PC-9 (cell line): ENCODE data around the gene DIP2C. TPM values are rescaled to one million over a fixed set of nuclear protein-coding genes. Genes with fewer than 3 reads are reported as not detected.

ENCODE experiments used
- BruUV-seq: library from RNA; stranded (reverse); fragments of 400-500 nt; replicated peaks from 2 replicates; lab custom pipeline; 2021; lab: Mats Ljungman, UMichigan
- CTCF ChIA-PET: fragments of 300-600 bp; sonication (Branson Sonifier 250); formaldehyde crosslinking; loops from one replicate; lab custom pipeline; 2022; ENCODE audit warnings: antibody characterized with exemption; lab: Charles Lee
- POLR2A ChIA-PET: fragments of 300-600 bp; sonication (Branson Sonifier 250); formaldehyde crosslinking; loops from one replicate; lab custom pipeline; 2022; ENCODE audit warnings: antibody characterized with exemption; ENCODE audit not compliant: unreplicated experiment; lab: Charles Lee
- DNase-seq, 2 experiments: peaks; one replicate each; pipeline versions ENCODE4 v3.0.0 to v3.0.0-alpha.2; 2015 to 2022; ENCODE audit warnings: mixed read lengths in 1 of 2
- H2AFZ ChIP-seq: fragments of 200-600 bp; sonication (generic); 2 replicates; pipeline ENCODE4 v1.8.1; 2017; ENCODE audit warnings: antibody characterized with exemption
- H3F3A ChIP-seq: fragments of 200-600 bp; sonication (generic); 2 replicates; pipeline ENCODE4 v1.8.1; 2017; ENCODE audit warnings: antibody characterized with exemption, mild to moderate bottlenecking, low read depth; ENCODE audit not compliant: insufficient read depth
- H3K27ac ChIP-seq: fragments of 200-600 bp; sonication (generic); 2 replicates; pipeline ENCODE4 v1.6.1; 2016; ENCODE audit warnings: mixed run types
- H3K27me3 ChIP-seq: fragments of 200-600 bp; sonication (generic); 2 replicates; pipeline ENCODE4 v1.6.1; 2016; ENCODE audit warnings: low read depth, mixed run types; ENCODE audit not compliant: insufficient read depth
- H3K36me3 ChIP-seq: fragments of 200-600 bp; sonication (generic); 2 replicates; pipeline ENCODE4 v1.6.1; 2016; ENCODE audit warnings: low read depth, mixed run types
- H3K4me1 ChIP-seq: fragments of 200-600 bp; sonication (generic); replicated peaks from 2 replicates; pipeline ENCODE4 v1.6.1; 2016; ENCODE audit warnings: mixed run types; ENCODE audit not compliant: insufficient read depth
- H3K4me2 ChIP-seq: fragments of 200-600 bp; sonication (generic); 2 replicates; pipeline ENCODE4 v1.6.1; 2017; ENCODE audit warnings: mixed run types
- H3K4me3 ChIP-seq: fragments of 200-600 bp; sonication (generic); 2 replicates; pipeline ENCODE4 v1.6.1; 2016; ENCODE audit warnings: mixed run types
- H3K79me2 ChIP-seq: fragments of 200-600 bp; sonication (generic); 2 replicates; pipeline ENCODE4 v1.6.1; 2017; ENCODE audit warnings: low read depth, mixed run types
- H3K9me2 ChIP-seq: fragments of 200-600 bp; sonication (generic); 2 replicates; pipeline ENCODE4 v1.8.1; 2017; ENCODE audit warnings: mild to moderate bottlenecking; ENCODE audit not compliant: insufficient read depth
- H3K9me3 ChIP-seq: fragments of 200-600 bp; sonication (generic); 2 replicates; pipeline ENCODE4 v1.8.1; 2016; ENCODE audit warnings: low read depth; ENCODE audit not compliant: insufficient read depth
- H4K20me1 ChIP-seq: fragments of 200-600 bp; sonication (generic); 2 replicates; pipeline ENCODE4 v1.8.1; 2017; ENCODE audit not compliant: insufficient read depth
- EZH2 ChIP-seq: fragments of 200-600 bp; sonication (generic); IDR thresholded peaks from 2 replicates; pipeline ENCODE4 v1.8.0; 2017; ENCODE audit warnings: antibody characterized with exemption, low read depth
- intact Hi-C: fragments of 100-400 bp; cut with micrococcal nuclease; formaldehyde crosslinking; loops from one replicate; pipeline ENCODE4 v1.10.0; 2022; ENCODE audit not compliant: unreplicated experiment
- total RNA-seq: library from RNA; stranded (reverse); gene quantifications from 2 replicates; pipeline ENCODE4 v1.2.3, GENCODE V29; 2021
- TF ChIP-seq, protein P1 (sequence below): fragments of 200-600 bp; sonication (generic); conservative IDR thresholded peaks from 2 replicates; pipeline ENCODE4 v1.6.1; 2017; ENCODE audit warnings: mixed run types, antibody characterized with exemption, mild to moderate bottlenecking, moderate library complexity

The DIP2C gene
- total RNA-seq, 1 experiment from 2014 or later, result 0.83 TPM

DNA sequence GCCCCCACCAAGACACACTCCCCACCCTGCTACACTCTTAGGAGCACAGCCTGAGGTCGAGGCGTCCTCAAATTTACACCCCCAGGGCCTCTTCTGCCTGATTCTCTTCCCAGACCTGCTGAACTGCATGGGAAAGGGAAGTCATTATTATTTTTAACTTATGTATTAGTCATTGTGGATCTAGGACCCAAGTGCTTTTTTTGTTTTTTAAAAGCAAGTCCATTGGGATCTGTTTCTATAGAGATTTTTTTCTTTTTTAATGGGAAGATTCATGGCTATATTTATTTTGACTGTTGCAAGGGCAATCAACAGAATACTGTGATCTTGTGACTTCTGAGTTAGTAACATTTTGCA is 350.5 kb downstream of the DIP2C start:
- no peak overlapping the region for H3K4me3 ChIP-seq
- no peaks in the 10 kb centered on the region for H4K20me1 ChIP-seq
- no peaks in the 10 kb centered on the region for H3K9me3 ChIP-seq
- DNase-seq, result peak in 1 of 2 experiments; percentile 27
- no TSS peak for BruUV-seq
- peak overlapping the region; percentile 19; the same call in 1 of the 2 replicates for H3K4me2 ChIP-seq
- TF ChIP-seq, protein P1, sequence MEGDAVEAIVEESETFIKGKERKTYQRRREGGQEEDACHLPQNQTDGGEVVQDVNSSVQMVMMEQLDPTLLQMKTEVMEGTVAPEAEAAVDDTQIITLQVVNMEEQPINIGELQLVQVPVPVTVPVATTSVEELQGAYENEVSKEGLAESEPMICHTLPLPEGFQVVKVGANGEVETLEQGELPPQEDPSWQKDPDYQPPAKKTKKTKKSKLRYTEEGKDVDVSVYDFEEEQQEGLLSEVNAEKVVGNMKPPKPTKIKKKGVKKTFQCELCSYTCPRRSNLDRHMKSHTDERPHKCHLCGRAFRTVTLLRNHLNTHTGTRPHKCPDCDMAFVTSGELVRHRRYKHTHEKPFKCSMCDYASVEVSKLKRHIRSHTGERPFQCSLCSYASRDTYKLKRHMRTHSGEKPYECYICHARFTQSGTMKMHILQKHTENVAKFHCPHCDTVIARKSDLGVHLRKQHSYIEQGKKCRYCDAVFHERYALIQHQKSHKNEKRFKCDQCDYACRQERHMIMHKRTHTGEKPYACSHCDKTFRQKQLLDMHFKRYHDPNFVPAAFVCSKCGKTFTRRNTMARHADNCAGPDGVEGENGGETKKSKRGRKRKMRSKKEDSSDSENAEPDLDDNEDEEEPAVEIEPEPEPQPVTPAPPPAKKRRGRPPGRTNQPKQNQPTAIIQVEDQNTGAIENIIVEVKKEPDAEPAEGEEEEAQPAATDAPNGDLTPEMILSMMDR, result no peak
- no peak for TF ChIP-seq EZH2
- H3K27ac ChIP-seq, result no peak overlapping the region
- no peaks in the 10 kb centered on the region for H3K79me2 ChIP-seq
- POLR2A ChIA-PET, result no interaction called here
- no peaks in the 10 kb centered on the region for H3F3A ChIP-seq
- no peak overlapping the region for H2AFZ ChIP-seq
- CTCF ChIA-PET, result interaction anchor here (0.7 kb wide), 1 partner anchor 22 kb away, joined by 4 read pairs; no protein-coding TSS in a partner anchor
- H3K4me1 ChIP-seq, result no peaks in the 10 kb centered on the region
- H3K36me3 ChIP-seq, result no peaks in the 10 kb centered on the region
- intact Hi-C loops, result no loop called here
- H3K27me3 ChIP-seq, result no peaks in the 10 kb centered on the region
- no peaks in the 10 kb centered on the region for H3K9me2 ChIP-seq

GRCh38 chr10:338171-339037 is 351.1 kb downstream of the DIP2C start:
- TF ChIP-seq, protein P1, result no peak
- no peak for TF ChIP-seq EZH2
- Histone ChIP-seq H3K4me1 (no peaks in the 10 kb centered on the region), H3K9me3 (no peaks in the 10 kb centered on the region), H3K9me2 (no peaks in the 10 kb centered on the region), H3K4me2 (peak overlapping the region; percentile 19; the same call in 1 of the 2 replicates), H2AFZ (no peak overlapping the region), H3K4me3 (no peak overlapping the region), H3K79me2 (no peaks in the 10 kb centered on the region), H4K20me1 (no peaks in the 10 kb centered on the region), H3K27ac (no peak overlapping the region), H3K36me3 (no peaks in the 10 kb centered on the region), H3K27me3 (no peaks in the 10 kb centered on the region), H3F3A (no peaks in the 10 kb centered on the region)
- no TSS peak for BruUV-seq
- intact Hi-C loops, result loop anchor here (1.0 kb wide), 1 partner anchor 9 kb away; no protein-coding TSS in a partner anchor
- peak in 1 of 2 experiments; percentile 49 for DNase-seq
- ChIA-PET CTCF (interaction anchor here (0.7 kb wide), 1 partner anchor 23 kb away, joined by 4 read pairs; no protein-coding TSS in a partner anchor), POLR2A (interaction anchor here (0.7 to 1.0 kb wide), 2 partner anchors 9 to 236 kb away, joined by 11 to 16 read pairs; no protein-coding TSS in a partner anchor)

- POLR2A ChIA-PET, result no interaction called here
- TF ChIP-seq EZH2, result no peak
Measured at GRCh38 chr10:336247-336646, 353.2 kb downstream of the DIP2C start.

More at GRCh38 chr10:336247-336646, 353.2 kb downstream of the DIP2C start:
- CTCF ChIA-PET, result no interaction called here
- Histone ChIP-seq H3K9me3 (no peaks in the 10 kb centered on the region), H2AFZ (no peak overlapping the region), H3K4me1 (no peaks in the 10 kb centered on the region), H3K79me2 (no peaks in the 10 kb centered on the region), H3F3A (no peaks in the 10 kb centered on the region), H3K9me2 (no peaks in the 10 kb centered on the region), H4K20me1 (no peaks in the 10 kb centered on the region), H3K27ac (no peak overlapping the region), H3K36me3 (no peaks in the 10 kb centered on the region), H3K4me3 (no peak overlapping the region), H3K4me2 (no peak overlapping the region), H3K27me3 (no peaks in the 10 kb centered on the region)
- no TSS peak for BruUV-seq
- intact Hi-C loops, result no loop called here
- no peak for DNase-seq
